HEK293T (cell line): ENCODE results near the gene CELF4.

ENCODE experiments used
- BHLHE40 ChIP-seq: fragments of 450-650 bp; IDR thresholded peaks from 2 replicates; pipeline ENCODE4 v1.6.1; 2016; ENCODE audit warnings: mild to moderate bottlenecking, moderate library complexity, borderline replicate concordance
- CTBP1 ChIP-seq: fragments of 450-650 bp; IDR thresholded peaks from 2 replicates; pipeline ENCODE4 v1.6.1; 2016; ENCODE audit warnings: borderline replicate concordance
- FOXK2 ChIP-seq: fragments of 450-650 bp; IDR thresholded peaks from 2 replicates; pipeline ENCODE4 v1.6.1; 2016; ENCODE audit warnings: mild to moderate bottlenecking
- FOXM1 ChIP-seq: fragments of 450-650 bp; IDR thresholded peaks from 2 replicates; pipeline ENCODE4 v1.6.1; 2017; ENCODE audit warnings: mild to moderate bottlenecking, borderline replicate concordance
- HDGF ChIP-seq: fragments of 450-650 bp; IDR thresholded peaks from 2 replicates; pipeline ENCODE4 v1.6.1; 2017; ENCODE audit warnings: antibody characterized with exemption, borderline replicate concordance
- LEF1 ChIP-seq: fragments of 450-650 bp; IDR thresholded peaks from 2 replicates; pipeline ENCODE4 v1.6.1; 2017; ENCODE audit warnings: mild to moderate bottlenecking, borderline replicate concordance
- NFRKB ChIP-seq: fragments of 450-650 bp; IDR thresholded peaks from 2 replicates; pipeline ENCODE4 v1.6.1; 2016; ENCODE audit warnings: mild to moderate bottlenecking, moderate library complexity
- SP1 ChIP-seq: fragments of 450-650 bp; IDR thresholded peaks from 2 replicates; pipeline ENCODE4 v1.6.1; 2017
- TARDBP ChIP-seq: fragments of 450-650 bp; IDR thresholded peaks from 2 replicates; pipeline ENCODE4 v1.6.1; 2016
- ZNF384 ChIP-seq: fragments of 450-650 bp; IDR thresholded peaks from 2 replicates; pipeline ENCODE4 v1.6.1; 2016
- TF ChIP-seq, protein P1 (sequence below): fragments of 450-650 bp; IDR thresholded peaks from 2 replicates; pipeline ENCODE4 v1.6.1; 2016

DNA sequence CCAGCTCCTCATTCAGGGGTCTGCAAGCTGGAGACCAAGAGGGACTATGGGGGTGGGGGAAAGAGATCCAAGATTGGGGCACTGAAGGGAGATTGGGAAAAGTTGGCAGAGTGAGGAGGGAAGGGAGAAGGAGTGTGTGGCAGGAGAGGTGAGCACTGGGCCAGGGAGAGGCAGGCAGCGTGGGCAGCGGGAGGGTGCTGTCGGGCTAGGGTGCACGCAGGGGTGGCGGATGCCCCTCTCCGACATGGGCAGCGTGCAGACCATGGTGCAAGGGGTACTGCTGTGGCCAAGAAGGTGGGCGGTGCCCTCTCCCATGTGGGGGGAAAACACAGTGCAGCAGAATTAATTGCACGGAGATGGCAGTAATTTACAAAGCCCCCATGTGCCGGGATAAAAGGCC, 74.1 kb downstream of the CELF4 start:
- TF ChIP-seq SP1: no peak
- TF ChIP-seq FOXK2: no peak
- TF ChIP-seq, protein P1, sequence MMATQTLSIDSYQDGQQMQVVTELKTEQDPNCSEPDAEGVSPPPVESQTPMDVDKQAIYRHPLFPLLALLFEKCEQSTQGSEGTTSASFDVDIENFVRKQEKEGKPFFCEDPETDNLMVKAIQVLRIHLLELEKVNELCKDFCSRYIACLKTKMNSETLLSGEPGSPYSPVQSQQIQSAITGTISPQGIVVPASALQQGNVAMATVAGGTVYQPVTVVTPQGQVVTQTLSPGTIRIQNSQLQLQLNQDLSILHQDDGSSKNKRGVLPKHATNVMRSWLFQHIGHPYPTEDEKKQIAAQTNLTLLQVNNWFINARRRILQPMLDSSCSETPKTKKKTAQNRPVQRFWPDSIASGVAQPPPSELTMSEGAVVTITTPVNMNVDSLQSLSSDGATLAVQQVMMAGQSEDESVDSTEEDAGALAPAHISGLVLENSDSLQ: no peak
- TF ChIP-seq LEF1: no peak
- TF ChIP-seq TARDBP: no peak
- no peak for TF ChIP-seq NFRKB
- no peak for TF ChIP-seq ZNF384
- TF ChIP-seq BHLHE40: no peak
- no peak for TF ChIP-seq HDGF
- no peak for TF ChIP-seq CTBP1
- no peak for TF ChIP-seq FOXM1
